ENCODE data around the gene BRICD5. TPM values are rescaled to one million over a fixed set of nuclear protein-coding genes. Genes with fewer than 3 reads are reported as not detected.

The BRICD5 gene
- total and polyA plus RNA-seq, 12 donors: 0.36 to 57.4 (median 3.0) TPM

- Histone ChIP-seq H3K36me3 (replicated peaks in 1 of 2) (no peaks in the 10 kb centered on the region), H3K27ac (no peak overlapping the region), H3K27me3 (no peaks in the 10 kb centered on the region), H3K9me3 (replicated peaks in 1 of 3) (no peaks in the 10 kb centered on the region), H3K4me3 (no peak overlapping the region), H3K4me1 (replicated peaks in 1 of 2) (no peaks in the 10 kb centered on the region)
- no peak for DNase-seq
- intact Hi-C loops (cut with DNase I): no loop called here
- TF ChIP-seq CTCF (IDR thresholded peaks at IDR 0.05): no peak
- no peak for TF ChIP-seq POLR2A (IDR thresholded peaks at IDR 0.05)
- 83 to 89% (median 88%) methylated on average over 9 to 20 of the region's 20 CpGs for WGBS, 4 donors
Observed at GRCh38 chr16:2186505-2186904, 24.2 kb downstream of the BRICD5 start.

- H3K27ac ChIP-seq: no peak overlapping the region
- intact Hi-C loops (cut with DNase I): no loop called here
- H3K27me3 ChIP-seq: no peaks in the 10 kb centered on the region
- DNase-seq: no peak
- WGBS, 4 donors: 84 to 92% (median 86%) methylated on average over 13 of the region's 13 CpGs
- H3K36me3 ChIP-seq (replicated peaks in 1 of 2): no peaks in the 10 kb centered on the region
- TF ChIP-seq CTCF (IDR thresholded peaks at IDR 0.05) (no peak), POLR2A (IDR thresholded peaks at IDR 0.05) (no peak)
- no peaks in the 10 kb centered on the region for H3K9me3 ChIP-seq (replicated peaks in 1 of 3)
- no peak overlapping the region for H3K4me3 ChIP-seq
- no peaks in the 10 kb centered on the region for H3K4me1 ChIP-seq (replicated peaks in 1 of 2)
Observed at GRCh38 chr16:2186064-2186463, 24.6 kb downstream of the BRICD5 start.

- Histone ChIP-seq H3K4me1 (replicated peaks in 1 of 2) (no peaks in the 10 kb centered on the region), H3K4me3 (no peak overlapping the region), H3K9me3 (replicated peaks in 1 of 3) (no peaks in the 10 kb centered on the region), H3K27ac (no peak overlapping the region), H3K27me3 (no peaks in the 10 kb centered on the region), H3K36me3 (replicated peaks in 1 of 2) (no peaks in the 10 kb centered on the region)
- WGBS, 4 donors: 72 to 86% (median 76%) methylated on average over 4 to 20 of the region's 20 CpGs
- no peak for DNase-seq
- TF ChIP-seq POLR2A (IDR thresholded peaks at IDR 0.05) (no peak), CTCF (IDR thresholded peaks at IDR 0.05) (no peak)
- intact Hi-C loops (cut with DNase I): no loop called here
Observed at GRCh38 chr16:2184962-2185361, 25.7 kb downstream of the BRICD5 start.

GRCh38 chr16:2184346-2184745 lies 26.3 kb downstream of the BRICD5 start:
- intact Hi-C loops (cut with DNase I): no loop called here
- no peaks in the 10 kb centered on the region for H3K9me3 ChIP-seq (replicated peaks in 1 of 3)
- TF ChIP-seq CTCF (IDR thresholded peaks at IDR 0.05) (no peak), POLR2A (IDR thresholded peaks at IDR 0.05) (no peak)
- WGBS, 4 donors: 89 to 91% (median 89%) methylated on average over 10 to 19 of the region's 19 CpGs
- no peak overlapping the region for H3K4me3 ChIP-seq
- no peak for DNase-seq
- H3K4me1 ChIP-seq (replicated peaks in 1 of 2): no peaks in the 10 kb centered on the region
- H3K36me3 ChIP-seq (replicated peaks in 1 of 2): no peaks in the 10 kb centered on the region
- H3K27me3 ChIP-seq: no peaks in the 10 kb centered on the region
- no peak overlapping the region for H3K27ac ChIP-seq
